WERI-Rb-1 (cell line): ENCODE data around the gene CCDC73.

Source experiments
- DNase-seq: peaks from one replicate; pipeline ENCODE4 v3.0.0-alpha.2; 2020
- H3K27ac ChIP-seq: fragments of 250-450 bp; sonication (Bioruptor Pico); 2 replicates; pipeline ENCODE4 v1.5.1; 2020; ENCODE audit warnings: mild to moderate bottlenecking, moderate library complexity
- H3K27me3 ChIP-seq: fragments of 250-450 bp; sonication (Bioruptor Pico); 2 replicates; pipeline ENCODE4 v1.5.1; 2021; ENCODE audit warnings: mild to moderate bottlenecking, low read depth, moderate library complexity; ENCODE audit not compliant: insufficient read depth, severe bottlenecking
- H3K36me3 ChIP-seq: fragments of 250-450 bp; sonication (Bioruptor Pico); 2 replicates; pipeline ENCODE4 v1.5.1; 2020; ENCODE audit warnings: mild to moderate bottlenecking, moderate library complexity
- H3K4me3 ChIP-seq: 2 replicates; pipeline ENCODE4 v1.5.1; 2011; ENCODE audit warnings: low read depth, mild to moderate bottlenecking, control low read depth, low read length
- H3K9me3 ChIP-seq: fragments of 250-450 bp; sonication (Bioruptor Pico); 2 replicates; pipeline ENCODE4 v1.5.1; 2021; ENCODE audit warnings: mild to moderate bottlenecking, moderate library complexity; ENCODE audit not compliant: severe bottlenecking
- CTCF ChIP-seq: IDR thresholded peaks from 2 replicates; pipeline ENCODE4 v1.5.1; 2011; ENCODE audit warnings: low read depth, mild to moderate bottlenecking, control low read depth, inconsistent platforms, low read length

CCDC73 gene

DNA sequence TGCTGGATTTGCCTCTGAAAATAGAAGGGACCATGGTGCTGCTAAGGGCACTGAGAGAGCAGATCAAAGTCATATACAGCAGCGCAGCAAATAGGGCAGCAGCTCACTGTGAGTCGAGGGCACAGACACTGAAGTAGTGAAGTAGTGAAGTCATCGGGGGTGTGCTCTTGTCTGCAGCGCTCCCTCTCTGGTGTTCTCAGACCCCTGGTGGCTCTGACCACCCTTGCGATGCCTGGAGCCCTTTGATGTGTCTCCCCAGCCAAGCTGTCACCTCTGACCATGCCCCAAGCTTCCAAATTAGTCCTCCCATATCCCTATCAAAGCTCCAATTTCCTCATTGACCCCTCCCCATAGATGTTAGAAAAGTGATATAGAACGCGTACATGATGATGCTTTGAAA, 238.6 kb downstream of the CCDC73 start:
- H3K9me3 ChIP-seq = no peaks in the 10 kb centered on the region
- no peaks in the 10 kb centered on the region for H3K36me3 ChIP-seq
- no peak for DNase-seq
- no peak for TF ChIP-seq CTCF
- no peak overlapping the region for H3K27ac ChIP-seq
- H3K4me3 ChIP-seq = no peak overlapping the region
- peaks cover 10% of the 10 kb centered on the region for H3K27me3 ChIP-seq

- H3K9me3 ChIP-seq = peaks cover 2% of the 10 kb centered on the region
- no peaks in the 10 kb centered on the region for H3K36me3 ChIP-seq
- no peak for TF ChIP-seq CTCF
- H3K27me3 ChIP-seq = peaks cover 8% of the 10 kb centered on the region
- H3K4me3 ChIP-seq = no peak overlapping the region
- no peak overlapping the region for H3K27ac ChIP-seq
- no peak for DNase-seq
These were observed 239.4 kb downstream of the CCDC73 start for GRCh38 chr11:32555091-32555490.
